Measurements from ENCODE around the gene CFAP20. TPM values are rescaled to one million over a fixed set of nuclear protein-coding genes. Genes with fewer than 3 reads are reported as not detected.
A peak's percentile ranks its signal among the peaks of the same experiment; 100 is the strongest.

Gene CFAP20
- total RNA-seq (2022): 35.6 and 36.9 TPM in 2 replicates
- percentile 72 among the genes with signal in this experiment for Bru-seq, nascent RNA
- BruChase-seq, experiment 1, labeled RNA remaining after a 6-hour chase: percentile 77 among the genes with signal in this experiment
- BruChase-seq, experiment 2, labeled RNA remaining after a 2-hour chase: percentile 65 among the genes with signal in this experiment
- long read RNA-seq, transcript CFAP20-201 (6 exons, 1,354 nt): major isoform, 127 of 134 reads
- long read RNA-seq, partial matches to known transcripts: 1 of 134 reads
- long read RNA-seq, other reads (novel, unspliced or antisense): 6 of 134 reads

- intact Hi-C loops (cut with micrococcal nuclease): loop anchor here (5.0 to 10.0 kb wide), 2 partner anchors 232 to 525 kb away; no protein-coding TSS in a partner anchor
- Mint-ChIP-seq H3K27me3 (ENCODE audit: insufficient read depth, unreplicated experiment) (no peaks in the 10 kb centered on the region), H3K36me3 (ENCODE audit: insufficient read depth, unreplicated experiment) (no peaks in the 10 kb centered on the region), H3K27ac (ENCODE audit: low read depth, unreplicated experiment) (peak within 1 kb of the TSS; percentile 94), H3K4me3 (ENCODE audit: unreplicated experiment) (peak within 1 kb of the TSS; percentile 92), H3K9me3 (ENCODE audit: unreplicated experiment) (no peaks in the 10 kb centered on the region), H3K4me1 (ENCODE audit: insufficient read depth, unreplicated experiment) (peaks cover 25% of the 10 kb centered on the region)
- DNase-seq (ENCODE audit: unreplicated experiment): peak; percentile 100
- CTCF ChIA-PET: interaction anchor here (0.5 to 5.7 kb wide), 12 partner anchors 8 to 665 kb away, joined by 3 to 52 read pairs (median 3); no protein-coding TSS in a partner anchor
- POLR2A ChIA-PET: interaction anchor here (0.6 to 6.8 kb wide), 32 partner anchors 8 to 1578 kb away, joined by 3 to 68 read pairs (median 4); partner anchors contain the start of genes CSNK2A2, MMP15, USB1 and ZNF319
- TF ChIP-seq, protein P1, sequence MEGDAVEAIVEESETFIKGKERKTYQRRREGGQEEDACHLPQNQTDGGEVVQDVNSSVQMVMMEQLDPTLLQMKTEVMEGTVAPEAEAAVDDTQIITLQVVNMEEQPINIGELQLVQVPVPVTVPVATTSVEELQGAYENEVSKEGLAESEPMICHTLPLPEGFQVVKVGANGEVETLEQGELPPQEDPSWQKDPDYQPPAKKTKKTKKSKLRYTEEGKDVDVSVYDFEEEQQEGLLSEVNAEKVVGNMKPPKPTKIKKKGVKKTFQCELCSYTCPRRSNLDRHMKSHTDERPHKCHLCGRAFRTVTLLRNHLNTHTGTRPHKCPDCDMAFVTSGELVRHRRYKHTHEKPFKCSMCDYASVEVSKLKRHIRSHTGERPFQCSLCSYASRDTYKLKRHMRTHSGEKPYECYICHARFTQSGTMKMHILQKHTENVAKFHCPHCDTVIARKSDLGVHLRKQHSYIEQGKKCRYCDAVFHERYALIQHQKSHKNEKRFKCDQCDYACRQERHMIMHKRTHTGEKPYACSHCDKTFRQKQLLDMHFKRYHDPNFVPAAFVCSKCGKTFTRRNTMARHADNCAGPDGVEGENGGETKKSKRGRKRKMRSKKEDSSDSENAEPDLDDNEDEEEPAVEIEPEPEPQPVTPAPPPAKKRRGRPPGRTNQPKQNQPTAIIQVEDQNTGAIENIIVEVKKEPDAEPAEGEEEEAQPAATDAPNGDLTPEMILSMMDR (IDR thresholded peaks at IDR 0.05; ENCODE audit: unreplicated experiment): no peak
- BruUV-seq (replicated peaks): no TSS peak
Measured at GRCh38 chr16:58129097-58129936, at the start of gene CFAP20. Gene CFAP20 (minus strand): TSS chr16:58129381. CDS start chr16:58129115, 266 bp downstream.

- TF ChIP-seq, protein P1 (IDR thresholded peaks at IDR 0.05; ENCODE audit: unreplicated experiment): no peak
- Mint-ChIP-seq H3K4me1 (ENCODE audit: insufficient read depth, unreplicated experiment) (no peaks in the 10 kb centered on the region), H3K9me3 (ENCODE audit: unreplicated experiment) (peaks cover 7% of the 10 kb centered on the region), H3K36me3 (ENCODE audit: insufficient read depth, unreplicated experiment) (peaks cover 76% of the 10 kb centered on the region), H3K4me3 (ENCODE audit: unreplicated experiment) (no peak overlapping the region), H3K27ac (ENCODE audit: low read depth, unreplicated experiment) (no peak overlapping the region), H3K27me3 (ENCODE audit: insufficient read depth, unreplicated experiment) (no peaks in the 10 kb centered on the region)
- intact Hi-C loops (cut with micrococcal nuclease): no loop called here
- ChIA-PET POLR2A (no interaction called here), CTCF (interaction anchor here (0.6 to 1.2 kb wide), 2 partner anchors 25 to 366 kb away, joined by 3 read pairs; no protein-coding TSS in a partner anchor)
- DNase-seq (ENCODE audit: unreplicated experiment): no peak
- BruUV-seq (replicated peaks): no TSS peak
Measured at GRCh38 chr16:58177353-58177710, 48.2 kb upstream of the CFAP20 start.

DNA sequence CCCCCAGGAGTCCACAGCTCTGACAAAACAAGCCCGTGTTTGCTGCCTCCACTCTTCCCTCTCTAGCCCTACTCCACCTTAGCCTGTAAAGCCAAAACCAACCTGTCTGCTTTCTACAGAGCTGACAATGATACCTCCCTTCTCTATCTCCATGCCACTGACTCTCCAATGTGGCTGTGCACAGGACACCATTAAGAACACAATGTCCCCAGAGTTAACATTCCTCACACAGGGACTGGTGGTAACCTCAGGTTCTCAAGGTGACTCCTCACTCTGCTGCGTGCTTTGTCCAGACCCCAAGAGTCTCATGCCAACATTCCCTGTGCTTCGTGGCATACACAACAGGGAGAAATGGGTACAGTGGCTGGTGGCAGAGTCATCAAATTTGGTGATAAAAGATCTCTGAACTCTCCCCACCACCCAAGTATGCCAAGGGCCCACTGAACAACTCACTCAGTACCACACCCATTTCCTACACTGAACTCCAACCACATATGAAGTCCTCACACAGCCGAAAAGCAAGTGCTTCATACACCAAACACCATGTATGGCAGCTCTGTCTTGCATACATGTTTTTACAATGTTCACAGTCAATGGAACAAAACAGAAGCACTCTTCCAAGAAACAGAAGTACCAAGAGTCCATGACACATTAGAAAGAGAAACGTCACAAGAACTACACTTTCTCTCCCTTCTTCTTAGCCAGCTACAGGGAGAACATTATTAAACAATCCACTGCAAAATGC lies 47.6 kb upstream of the CFAP20 start:
- TF ChIP-seq, protein P1 (IDR thresholded peaks at IDR 0.05; ENCODE audit: unreplicated experiment): no peak
- ChIA-PET CTCF (interaction anchor here (0.5 to 1.3 kb wide), 3 partner anchors 8 to 161 kb away, joined by 3 to 4 read pairs (median 3); no protein-coding TSS in a partner anchor), POLR2A (no interaction called here)
- intact Hi-C loops (cut with micrococcal nuclease): no loop called here
- DNase-seq (ENCODE audit: unreplicated experiment): no peak
- H3K9me3 Mint-ChIP-seq (ENCODE audit: unreplicated experiment): peaks cover 7% of the 10 kb centered on the region
- H3K27me3 Mint-ChIP-seq (ENCODE audit: insufficient read depth, unreplicated experiment): no peaks in the 10 kb centered on the region
- H3K27ac Mint-ChIP-seq (ENCODE audit: low read depth, unreplicated experiment): no peak overlapping the region
- H3K36me3 Mint-ChIP-seq (ENCODE audit: insufficient read depth, unreplicated experiment): peaks cover 76% of the 10 kb centered on the region
- no peak overlapping the region for H3K4me3 Mint-ChIP-seq (ENCODE audit: unreplicated experiment)
- H3K4me1 Mint-ChIP-seq (ENCODE audit: insufficient read depth, unreplicated experiment): no peaks in the 10 kb centered on the region
- no TSS peak for BruUV-seq (replicated peaks)
